ENCODE data around the gene MATR3. TPM values are rescaled to one million over a fixed set of nuclear protein-coding genes. Genes with fewer than 3 reads are reported as not detected.

Gene MATR3
- total RNA-seq, 2 donors from 2014 or later, result 194 to 264 TPM

DNA sequence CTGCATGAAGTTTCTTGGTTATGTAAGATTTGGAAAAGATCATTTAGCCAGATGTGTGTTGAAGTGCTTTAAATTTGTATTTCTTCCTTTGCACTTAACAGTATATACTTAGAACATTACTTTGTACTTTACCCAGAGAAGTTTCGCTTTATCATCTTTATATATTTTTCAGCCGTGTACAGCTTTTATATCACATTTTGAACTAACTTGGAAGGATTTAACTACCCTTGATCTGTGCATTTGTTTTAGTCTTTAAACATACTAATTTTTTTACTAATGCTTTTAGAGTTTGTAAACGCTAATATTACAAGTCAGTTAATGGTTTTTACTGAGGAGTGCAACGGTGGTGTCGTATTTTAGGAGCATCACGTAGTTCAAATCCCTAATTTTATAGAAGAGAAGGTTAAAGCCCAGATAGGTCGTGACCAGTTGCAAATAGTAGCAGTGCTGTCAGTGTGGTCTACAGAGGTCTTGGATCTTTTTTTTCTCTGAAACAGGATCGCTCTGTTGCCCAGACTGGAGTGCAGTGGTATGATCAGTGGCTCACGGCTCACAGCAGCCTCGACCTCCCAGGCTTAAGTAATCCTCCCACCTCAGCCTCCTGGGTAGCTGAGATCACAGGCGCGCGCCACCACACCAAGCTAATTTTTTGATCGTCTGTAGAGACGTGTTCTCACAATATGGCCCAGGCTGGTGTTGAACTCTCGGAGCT is 2.0 kb downstream of the MATR3 start:
- H3K27me3 ChIP-seq (replicated peaks; ENCODE audit: insufficient read depth), result no peaks in the 10 kb centered on the region
- TF ChIP-seq, protein P1, sequence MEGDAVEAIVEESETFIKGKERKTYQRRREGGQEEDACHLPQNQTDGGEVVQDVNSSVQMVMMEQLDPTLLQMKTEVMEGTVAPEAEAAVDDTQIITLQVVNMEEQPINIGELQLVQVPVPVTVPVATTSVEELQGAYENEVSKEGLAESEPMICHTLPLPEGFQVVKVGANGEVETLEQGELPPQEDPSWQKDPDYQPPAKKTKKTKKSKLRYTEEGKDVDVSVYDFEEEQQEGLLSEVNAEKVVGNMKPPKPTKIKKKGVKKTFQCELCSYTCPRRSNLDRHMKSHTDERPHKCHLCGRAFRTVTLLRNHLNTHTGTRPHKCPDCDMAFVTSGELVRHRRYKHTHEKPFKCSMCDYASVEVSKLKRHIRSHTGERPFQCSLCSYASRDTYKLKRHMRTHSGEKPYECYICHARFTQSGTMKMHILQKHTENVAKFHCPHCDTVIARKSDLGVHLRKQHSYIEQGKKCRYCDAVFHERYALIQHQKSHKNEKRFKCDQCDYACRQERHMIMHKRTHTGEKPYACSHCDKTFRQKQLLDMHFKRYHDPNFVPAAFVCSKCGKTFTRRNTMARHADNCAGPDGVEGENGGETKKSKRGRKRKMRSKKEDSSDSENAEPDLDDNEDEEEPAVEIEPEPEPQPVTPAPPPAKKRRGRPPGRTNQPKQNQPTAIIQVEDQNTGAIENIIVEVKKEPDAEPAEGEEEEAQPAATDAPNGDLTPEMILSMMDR (IDR thresholded peaks at IDR 0.05), result no peak
- H3K4me1 ChIP-seq (ENCODE audit: control insufficient read depth in 1 of 2, low read depth in 2 of 2), result peaks cover 52 to 56% of the 10 kb centered on the region in 2 donors
- H3K36me3 ChIP-seq, result no peaks in the 10 kb centered on the region
- H3K27ac ChIP-seq, result peak overlapping the region; percentile 100
- no peaks in the 10 kb centered on the region for H3K9me3 ChIP-seq
- ATAC-seq (ENCODE audit: insufficient number of reproducible peaks, low FRiP score, low read depth) (no peak), DNase-seq (ENCODE audit: low spot score) (no peak)
- peak overlapping the region; percentile 99 for H3K4me3 ChIP-seq

DNA sequence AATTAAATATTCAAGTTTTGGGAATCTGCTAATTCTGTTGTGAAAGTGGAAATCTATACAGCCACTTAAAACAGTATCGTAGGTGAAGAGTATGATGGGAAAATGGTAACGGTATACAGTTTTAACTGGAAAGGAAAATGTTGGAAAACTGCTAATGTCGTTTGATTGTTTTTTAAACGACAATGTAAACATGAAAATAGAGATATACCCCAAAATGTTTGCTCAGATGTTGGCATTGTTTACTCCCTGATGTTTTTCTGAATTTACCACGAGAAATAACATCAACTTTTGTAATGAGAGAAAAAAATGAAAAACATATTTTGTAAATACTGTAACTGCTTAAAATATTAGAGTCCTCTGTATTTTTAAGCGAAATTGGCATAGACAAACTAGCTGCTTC is 2.7 kb downstream of the MATR3 start:
- no peak for DNase-seq (ENCODE audit: low spot score)
- Histone ChIP-seq H3K9me3 (no peaks in the 10 kb centered on the region), H3K36me3 (no peaks in the 10 kb centered on the region), H3K27ac (peak overlapping the region in 1 of 2 donors; percentile 12), H3K4me3 (peak overlapping the region; percentile 99), H3K4me1 (ENCODE audit: control insufficient read depth in 1 of 2, low read depth in 2 of 2) (peaks cover 59 to 63% of the 10 kb centered on the region in 2 donors), H3K27me3 (replicated peaks; ENCODE audit: insufficient read depth) (no peaks in the 10 kb centered on the region)
- ATAC-seq (ENCODE audit: insufficient number of reproducible peaks, low FRiP score, low read depth), result no peak
- TF ChIP-seq, protein P1 (IDR thresholded peaks at IDR 0.05), result no peak

DNA sequence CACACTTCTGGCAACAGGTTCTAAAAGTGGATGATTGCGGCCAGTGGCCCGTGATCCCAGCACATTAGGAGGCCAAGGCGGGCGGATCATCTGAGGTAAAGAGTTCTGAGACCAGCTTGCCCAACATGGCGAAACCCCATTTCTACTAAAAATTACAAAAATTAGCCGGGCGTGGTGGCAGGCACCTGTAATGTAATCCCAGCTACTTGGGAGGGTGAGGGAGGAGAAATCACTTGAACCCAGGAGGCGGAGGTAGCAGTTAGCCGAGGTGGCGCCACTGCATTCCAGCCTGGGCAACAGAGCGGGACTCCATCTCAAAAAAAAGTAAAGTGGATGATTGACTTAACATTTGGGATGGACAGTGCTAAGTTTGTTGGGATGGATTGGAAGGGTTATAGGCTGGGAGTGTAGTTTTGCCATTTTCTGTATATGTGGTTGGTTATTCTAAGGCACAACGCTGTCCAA is 3.4 kb downstream of the MATR3 start:
- TF ChIP-seq, protein P1 (IDR thresholded peaks at IDR 0.05), result no peak
- H3K27ac ChIP-seq, result peak overlapping the region in 1 of 2 donors; percentile 12
- H3K27me3 ChIP-seq (replicated peaks; ENCODE audit: insufficient read depth), result no peaks in the 10 kb centered on the region
- H3K36me3 ChIP-seq, result no peaks in the 10 kb centered on the region
- H3K4me1 ChIP-seq (ENCODE audit: control insufficient read depth in 1 of 2, low read depth in 2 of 2), result peaks cover 66 to 70% of the 10 kb centered on the region in 2 donors
- peak overlapping the region; percentile 99 for H3K4me3 ChIP-seq
- no peaks in the 10 kb centered on the region for H3K9me3 ChIP-seq
- ATAC-seq (ENCODE audit: insufficient number of reproducible peaks, low FRiP score, low read depth) (no peak), DNase-seq (ENCODE audit: low spot score) (no peak)

DNA sequence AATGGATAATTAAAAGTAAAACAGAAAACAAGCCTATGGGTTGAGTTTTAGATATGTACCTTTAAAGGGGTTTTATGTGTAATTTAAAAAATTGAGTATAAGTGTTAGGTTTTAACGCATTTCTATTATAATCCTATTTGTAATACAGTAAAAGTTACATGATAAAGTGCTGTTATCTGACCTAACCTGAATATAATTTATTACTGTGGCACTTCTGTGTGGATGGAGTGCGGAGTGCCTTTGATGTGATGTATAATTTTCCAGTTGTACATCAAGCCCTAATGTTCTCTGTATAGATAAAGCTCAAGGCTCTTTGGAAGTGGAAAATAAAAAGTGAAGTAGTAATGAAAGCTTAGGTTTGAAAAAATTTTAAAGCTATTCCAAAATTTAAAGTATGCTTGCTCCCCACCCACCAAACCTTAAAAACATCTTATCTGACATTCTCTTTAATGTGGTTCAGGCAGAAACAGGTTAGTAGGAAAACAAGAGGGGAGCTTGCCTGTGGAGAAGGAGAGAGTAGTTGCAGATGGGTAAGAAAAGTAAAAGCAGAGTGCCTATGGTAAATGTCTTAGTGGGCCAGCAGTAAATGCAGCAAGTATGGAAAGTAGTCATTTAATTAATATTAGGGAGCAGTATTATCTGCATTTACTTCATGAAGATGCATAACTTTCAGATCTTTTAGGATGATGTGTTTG is 4.0 kb downstream of the MATR3 start:
- Histone ChIP-seq H3K4me1 (ENCODE audit: control insufficient read depth in 1 of 2, low read depth in 2 of 2) (peaks cover 69 to 75% of the 10 kb centered on the region in 2 donors), H3K9me3 (no peaks in the 10 kb centered on the region), H3K27me3 (replicated peaks; ENCODE audit: insufficient read depth) (no peaks in the 10 kb centered on the region), H3K27ac (no peak overlapping the region), H3K4me3 (peak overlapping the region; percentile 0), H3K36me3 (no peaks in the 10 kb centered on the region)
- DNase-seq (ENCODE audit: low spot score), result no peak
- no peak for ATAC-seq (ENCODE audit: insufficient number of reproducible peaks, low FRiP score, low read depth)
- TF ChIP-seq, protein P1 (IDR thresholded peaks at IDR 0.05), result no peak

DNA sequence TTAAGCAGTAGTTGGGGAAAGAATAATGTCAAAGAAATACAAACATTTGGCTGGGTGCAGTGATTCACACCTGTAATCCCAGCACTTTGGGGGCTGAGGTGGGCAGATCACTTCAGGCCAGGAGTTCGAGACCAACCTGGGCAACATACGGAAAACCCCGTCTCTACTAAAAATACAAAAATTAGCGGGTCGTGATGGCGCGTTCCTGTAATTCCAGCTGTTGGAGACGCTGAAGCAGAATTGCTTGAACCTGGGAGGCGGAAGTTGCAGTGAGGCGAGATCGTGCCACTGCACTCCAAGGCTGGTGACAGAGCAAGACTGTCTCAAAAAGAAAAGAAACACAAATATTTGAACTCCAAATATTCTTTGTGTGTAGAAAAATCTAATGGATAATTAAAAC is 4.7 kb downstream of the MATR3 start:
- DNase-seq (ENCODE audit: low spot score), result no peak
- no peak overlapping the region for H3K27ac ChIP-seq
- TF ChIP-seq, protein P1 (IDR thresholded peaks at IDR 0.05), result no peak

More for the DNA sequence above, 4.7 kb downstream of the MATR3 start:
- Histone ChIP-seq H3K9me3 (no peaks in the 10 kb centered on the region), H3K36me3 (no peaks in the 10 kb centered on the region), H3K27me3 (replicated peaks; ENCODE audit: insufficient read depth) (no peaks in the 10 kb centered on the region), H3K4me1 (ENCODE audit: control insufficient read depth in 1 of 2, low read depth in 2 of 2) (peaks cover 72 to 77% of the 10 kb centered on the region in 2 donors), H3K4me3 (peak overlapping the region; percentile 0)
- no peak for ATAC-seq (ENCODE audit: insufficient number of reproducible peaks, low FRiP score, low read depth)
